ENCODE data around the gene OR5A2.

DNA sequence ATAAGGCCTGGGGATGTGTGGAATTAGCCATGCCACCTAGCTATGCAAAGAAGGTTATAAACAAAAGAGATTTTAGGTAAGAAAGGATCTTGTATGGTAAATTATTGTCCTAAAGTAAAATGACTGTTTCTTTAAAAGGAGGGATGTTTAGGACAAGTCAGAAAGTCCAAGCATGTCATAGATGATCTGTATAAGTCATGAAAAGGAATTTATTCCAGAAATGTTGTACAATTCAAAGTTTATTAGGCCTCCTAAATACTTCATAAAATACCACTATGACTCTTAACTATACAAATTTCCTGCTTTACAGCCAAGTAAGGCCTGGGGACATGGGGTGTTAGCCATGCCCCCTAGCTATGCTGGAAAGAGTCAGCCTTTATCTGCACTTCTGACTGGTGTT is 22.7 kb downstream of the OR5A2 start:
- TF ChIP-seq PHF8 (conservative IDR thresholded peaks at IDR 0.05; ENCODE audit: low read depth, low read length) (no peak), POLR2A (IDR thresholded peaks at IDR 0.05; ENCODE audit: control extremely low read depth in 1 of 2, low read depth in 2 of 2, low read length in 2 of 2) (no peak)

Data from H1 (cell line).